ENCODE data around the gene REG3A.

Gene REG3A

DNA sequence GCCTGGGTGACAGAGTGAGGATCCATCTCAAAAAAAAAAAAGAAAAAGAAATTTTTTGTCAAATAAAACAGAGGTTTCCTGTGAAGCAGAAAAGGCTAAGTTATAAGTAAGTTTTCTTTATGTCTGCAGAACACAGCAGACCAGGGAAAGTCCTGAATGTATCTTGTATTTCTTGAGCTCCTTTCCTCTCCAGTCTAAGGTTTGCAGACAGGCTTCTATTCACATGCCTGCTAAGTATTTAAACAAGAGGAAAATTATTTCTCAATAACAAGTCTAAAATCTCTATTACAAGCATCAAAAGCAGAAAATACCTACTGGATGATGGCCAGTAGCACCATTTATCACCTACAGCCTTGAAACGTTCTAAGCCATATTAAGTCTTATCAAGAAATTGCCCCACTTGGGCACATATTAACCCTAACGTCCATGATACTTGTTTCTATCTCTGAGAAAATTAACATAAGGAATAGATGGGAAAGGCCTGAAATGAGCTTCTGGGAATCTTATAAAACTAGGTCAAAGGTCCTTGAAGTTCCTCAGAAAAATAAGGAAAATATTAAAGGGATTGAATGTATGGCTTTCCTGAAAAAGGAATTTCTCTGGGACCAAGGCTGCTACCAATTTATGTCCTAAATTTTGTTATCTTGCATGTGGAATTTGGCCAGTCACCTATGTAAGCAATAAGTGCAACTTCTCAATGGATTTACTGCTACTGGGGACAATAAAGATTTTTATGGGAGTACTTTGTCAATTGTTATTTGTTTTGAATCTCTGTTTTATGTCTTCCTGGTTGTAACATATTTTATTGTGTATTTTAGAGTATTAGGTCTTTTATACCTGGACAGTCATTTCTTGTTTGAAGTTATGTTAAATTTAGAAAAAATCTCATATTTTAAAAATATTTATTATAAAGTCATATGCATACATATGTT lies 42.3 kb downstream of the REG3A start:
- no peaks in the 10 kb centered on the region for H4K20me1 ChIP-seq (ENCODE audit: insufficient read depth, low read length)
- TF ChIP-seq, protein P1, sequence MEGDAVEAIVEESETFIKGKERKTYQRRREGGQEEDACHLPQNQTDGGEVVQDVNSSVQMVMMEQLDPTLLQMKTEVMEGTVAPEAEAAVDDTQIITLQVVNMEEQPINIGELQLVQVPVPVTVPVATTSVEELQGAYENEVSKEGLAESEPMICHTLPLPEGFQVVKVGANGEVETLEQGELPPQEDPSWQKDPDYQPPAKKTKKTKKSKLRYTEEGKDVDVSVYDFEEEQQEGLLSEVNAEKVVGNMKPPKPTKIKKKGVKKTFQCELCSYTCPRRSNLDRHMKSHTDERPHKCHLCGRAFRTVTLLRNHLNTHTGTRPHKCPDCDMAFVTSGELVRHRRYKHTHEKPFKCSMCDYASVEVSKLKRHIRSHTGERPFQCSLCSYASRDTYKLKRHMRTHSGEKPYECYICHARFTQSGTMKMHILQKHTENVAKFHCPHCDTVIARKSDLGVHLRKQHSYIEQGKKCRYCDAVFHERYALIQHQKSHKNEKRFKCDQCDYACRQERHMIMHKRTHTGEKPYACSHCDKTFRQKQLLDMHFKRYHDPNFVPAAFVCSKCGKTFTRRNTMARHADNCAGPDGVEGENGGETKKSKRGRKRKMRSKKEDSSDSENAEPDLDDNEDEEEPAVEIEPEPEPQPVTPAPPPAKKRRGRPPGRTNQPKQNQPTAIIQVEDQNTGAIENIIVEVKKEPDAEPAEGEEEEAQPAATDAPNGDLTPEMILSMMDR (IDR thresholded peaks at IDR 0.05; ENCODE audit: low read depth, low read length) = no peak
- no peak for TF ChIP-seq EZH2phosphoT487 (IDR thresholded peaks at IDR 0.05; ENCODE audit: low read depth)
- no peaks in the 10 kb centered on the region for H3K27me3 ChIP-seq (ENCODE audit: low read depth, low read length)
- H2AFZ ChIP-seq (ENCODE audit: low read depth, low read length) = no peak overlapping the region
- no peaks in the 10 kb centered on the region for H3K36me3 ChIP-seq (replicated peaks; ENCODE audit: low read depth, low read length)
- no peak overlapping the region for H3K4me2 ChIP-seq (ENCODE audit: low read length)
- no peak overlapping the region for H3K9ac ChIP-seq (ENCODE audit: low read length)
- no peaks in the 10 kb centered on the region for H3K79me2 ChIP-seq (ENCODE audit: low read length)
- peaks cover 8% of the 10 kb centered on the region; the same call in 1 of the 2 replicates for H3K4me1 ChIP-seq (ENCODE audit: low read length)
- H3K4me3 ChIP-seq (ENCODE audit: low read length) = no peak overlapping the region
- no peaks in the 10 kb centered on the region for H3K9me3 ChIP-seq (ENCODE audit: insufficient read depth, low read length)
- H3K27ac ChIP-seq (ENCODE audit: low read length) = no peak overlapping the region

DNA sequence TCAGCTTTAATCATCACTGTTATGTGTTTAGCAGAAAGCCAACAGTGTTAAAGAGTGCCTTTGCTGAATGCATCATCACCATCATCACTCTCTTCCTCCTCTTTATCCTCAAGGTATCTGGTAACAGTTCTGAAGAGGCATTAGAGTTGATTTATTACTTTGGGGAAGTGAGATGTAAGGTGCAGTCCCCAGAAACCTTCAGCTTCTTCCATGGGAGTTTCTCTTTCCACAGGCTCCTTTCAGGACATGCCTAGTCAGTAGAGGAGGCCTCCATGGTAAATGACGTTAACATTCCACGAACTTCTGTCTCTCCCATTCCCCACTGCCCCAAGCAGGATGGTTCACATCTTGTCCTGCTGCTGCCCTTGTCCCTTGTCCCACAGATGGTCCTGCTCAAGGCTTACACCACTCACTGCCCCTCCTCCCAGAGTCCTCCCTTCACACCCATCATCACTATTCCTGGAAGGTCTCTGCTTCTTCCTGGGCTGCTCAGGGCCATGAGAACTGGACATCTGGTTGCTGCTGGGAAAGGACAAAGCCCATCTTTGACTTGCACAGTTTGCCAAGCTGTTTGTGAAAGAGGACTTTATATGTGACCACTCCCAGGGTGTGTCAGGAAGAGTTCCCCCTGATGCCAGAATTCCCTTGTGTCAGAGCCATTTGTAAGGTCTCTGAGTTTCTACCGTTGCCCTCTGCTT lies 44.6 kb downstream of the REG3A start:
- Histone ChIP-seq H3K36me3 (replicated peaks; ENCODE audit: low read depth, low read length) (no peaks in the 10 kb centered on the region), H2AFZ (ENCODE audit: low read depth, low read length) (no peak overlapping the region), H3K27me3 (ENCODE audit: low read depth, low read length) (no peaks in the 10 kb centered on the region), H3K27ac (ENCODE audit: low read length) (no peak overlapping the region), H4K20me1 (ENCODE audit: insufficient read depth, low read length) (no peaks in the 10 kb centered on the region), H3K79me2 (ENCODE audit: low read length) (no peaks in the 10 kb centered on the region), H3K9me3 (ENCODE audit: insufficient read depth, low read length) (no peaks in the 10 kb centered on the region), H3K4me1 (ENCODE audit: low read length) (peaks cover 8% of the 10 kb centered on the region; the same call in 1 of the 2 replicates), H3K4me3 (ENCODE audit: low read length) (no peak overlapping the region), H3K4me2 (ENCODE audit: low read length) (no peak overlapping the region), H3K9ac (ENCODE audit: low read length) (no peak overlapping the region)
- TF ChIP-seq, protein P1 (IDR thresholded peaks at IDR 0.05; ENCODE audit: low read depth, low read length) = no peak
- TF ChIP-seq EZH2phosphoT487 (IDR thresholded peaks at IDR 0.05; ENCODE audit: low read depth) = no peak

DNA sequence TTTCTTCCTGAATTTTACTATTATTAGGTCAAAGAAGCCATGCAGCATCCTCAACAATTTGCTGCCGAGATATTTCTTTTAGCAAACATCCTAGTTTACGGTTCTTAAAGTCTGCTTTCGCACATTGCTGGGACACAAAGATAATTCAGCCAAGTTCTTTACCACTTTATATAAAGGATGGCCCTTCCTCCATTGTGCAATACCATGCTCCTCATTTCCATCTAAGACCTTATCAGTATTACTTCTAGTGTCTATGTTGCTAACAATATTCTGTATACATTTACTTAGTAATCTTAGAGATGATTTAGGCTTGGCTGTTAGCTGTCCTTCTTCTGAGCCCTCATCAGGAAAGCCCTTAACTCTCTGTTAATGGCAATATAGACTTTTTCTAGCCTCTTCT lies 47.3 kb downstream of the REG3A start:
- no peaks in the 10 kb centered on the region for H3K9me3 ChIP-seq (ENCODE audit: insufficient read depth, low read length)
- no peak overlapping the region for H3K27ac ChIP-seq (ENCODE audit: low read length)
- TF ChIP-seq EZH2phosphoT487 (IDR thresholded peaks at IDR 0.05; ENCODE audit: low read depth) = no peak
- TF ChIP-seq, protein P1 (IDR thresholded peaks at IDR 0.05; ENCODE audit: low read depth, low read length) = no peak
- no peak overlapping the region for H3K4me2 ChIP-seq (ENCODE audit: low read length)
- peaks cover 8% of the 10 kb centered on the region; the same call in 1 of the 2 replicates for H3K4me1 ChIP-seq (ENCODE audit: low read length)
- H3K27me3 ChIP-seq (ENCODE audit: low read depth, low read length) = no peaks in the 10 kb centered on the region
- no peaks in the 10 kb centered on the region for H3K36me3 ChIP-seq (replicated peaks; ENCODE audit: low read depth, low read length)
- no peaks in the 10 kb centered on the region for H4K20me1 ChIP-seq (ENCODE audit: insufficient read depth, low read length)
- H2AFZ ChIP-seq (ENCODE audit: low read depth, low read length) = no peak overlapping the region
- no peaks in the 10 kb centered on the region for H3K79me2 ChIP-seq (ENCODE audit: low read length)
- no peak overlapping the region for H3K4me3 ChIP-seq (ENCODE audit: low read length)
- no peak overlapping the region for H3K9ac ChIP-seq (ENCODE audit: low read length)
